SK-N-MC (cell line): ENCODE measurements around the gene POU5F2.
A peak's percentile ranks its signal among the peaks of the same experiment; 100 is the strongest.

Experiments
- DNase-seq: peaks from one replicate; pipeline ENCODE4 v3.0.0-alpha.2; 2011; ENCODE audit warnings: low read depth, low spot score
- H3K27ac ChIP-seq: fragments of 200-600 bp; sonication (generic); 2 replicates; pipeline ENCODE4 v1.5.1; 2016; ENCODE audit warnings: mixed run types
- H3K36me3 ChIP-seq: fragments of 200-600 bp; sonication (generic); 2 replicates; pipeline ENCODE4 v1.6.1; 2017; ENCODE audit warnings: antibody characterized with exemption, low read length, mixed read lengths; ENCODE audit not compliant: insufficient read depth
- H3K4me3 ChIP-seq: fragments of 200-600 bp; sonication (generic); 2 replicates; pipeline ENCODE4 v1.5.1; 2016
- H3K9ac ChIP-seq: fragments of 200-600 bp; sonication (generic); 2 replicates; pipeline ENCODE4 v1.8.0; 2017; ENCODE audit warnings: mixed run types, mixed read lengths; ENCODE audit not compliant: insufficient read length
- H3K9me3 ChIP-seq: fragments of 200-600 bp; sonication (generic); 2 replicates; pipeline ENCODE4 v1.6.1; 2017; ENCODE audit warnings: low read depth, mild to moderate bottlenecking, antibody characterized with exemption, low read length, moderate library complexity, mixed read lengths
- EZH2 ChIP-seq: fragments of 200-600 bp; sonication (generic); IDR thresholded peaks from one replicate; pipeline ENCODE4 v1.6.1; 2017; ENCODE audit warnings: antibody characterized with exemption
- FOXP2 ChIP-seq: optimal IDR thresholded peaks from 2 replicates; pipeline ENCODE3; 2011; ENCODE audit warnings: mild to moderate bottlenecking, moderate library complexity; ENCODE audit not compliant: insufficient read depth; ENCODE audit errors: extremely low read length, control extremely low read depth
- POLR2AphosphoS5 ChIP-seq: IDR thresholded peaks from 2 replicates; pipeline ENCODE4 v1.6.1; 2012; ENCODE audit warnings: mild to moderate bottlenecking, low read depth, low read length, borderline replicate concordance

POU5F2 gene

GRCh38 chr5:93705896-93706295 lies 35.5 kb downstream of the POU5F2 start:
- no peak overlapping the region for H3K9ac ChIP-seq
- H3K36me3 ChIP-seq, result no peaks in the 10 kb centered on the region
- H3K4me3 ChIP-seq, result peak overlapping the region; percentile 40; the same call in 1 of the 2 replicates
- H3K9me3 ChIP-seq, result no peaks in the 10 kb centered on the region
- H3K27ac ChIP-seq, result peak overlapping the region; percentile 92
- DNase-seq, result no peak
- TF ChIP-seq POLR2AphosphoS5, result no peak
- no peak for TF ChIP-seq EZH2
- no peak for TF ChIP-seq FOXP2

GRCh38 chr5:93704996-93705395 lies 36.4 kb downstream of the POU5F2 start:
- H3K4me3 ChIP-seq, result peak overlapping the region; percentile 54
- no peak for DNase-seq
- TF ChIP-seq EZH2, result no peak
- no peak for TF ChIP-seq POLR2AphosphoS5
- TF ChIP-seq FOXP2, result no peak

DNA sequence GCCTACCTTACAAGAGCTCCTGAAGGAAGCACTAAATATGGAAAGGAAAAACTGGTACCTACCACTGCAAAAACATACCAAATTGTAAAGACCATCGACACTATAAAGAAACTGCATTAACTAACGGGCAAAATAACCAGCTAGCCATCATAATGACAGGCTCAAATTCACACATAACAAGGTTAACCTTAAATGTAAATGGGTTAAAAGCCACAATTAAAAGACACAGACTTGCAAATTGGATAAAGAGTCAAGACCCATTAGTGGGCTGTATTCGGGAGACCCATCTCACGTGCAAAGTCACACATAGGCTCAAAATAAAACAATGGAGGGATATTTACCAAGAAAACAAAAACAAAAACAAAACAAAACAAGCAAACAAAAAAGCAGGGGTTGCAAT lies 49.4 kb downstream of the POU5F2 start:
- no peak overlapping the region for H3K4me3 ChIP-seq
- no peak overlapping the region for H3K27ac ChIP-seq
- no peak overlapping the region for H3K9ac ChIP-seq
- no peak for DNase-seq
- no peaks in the 10 kb centered on the region for H3K36me3 ChIP-seq
- H3K9me3 ChIP-seq, result no peaks in the 10 kb centered on the region
- no peak for TF ChIP-seq POLR2AphosphoS5
- no peak for TF ChIP-seq EZH2
- TF ChIP-seq FOXP2, result no peak

More at GRCh38 chr5:93704996-93705395, 36.4 kb downstream of the POU5F2 start:
- Histone ChIP-seq H3K9ac (no peak overlapping the region), H3K27ac (peak overlapping the region; percentile 92), H3K9me3 (no peaks in the 10 kb centered on the region), H3K36me3 (no peaks in the 10 kb centered on the region)
